ENCODE results near the gene FHIT.

The FHIT gene

DNA sequence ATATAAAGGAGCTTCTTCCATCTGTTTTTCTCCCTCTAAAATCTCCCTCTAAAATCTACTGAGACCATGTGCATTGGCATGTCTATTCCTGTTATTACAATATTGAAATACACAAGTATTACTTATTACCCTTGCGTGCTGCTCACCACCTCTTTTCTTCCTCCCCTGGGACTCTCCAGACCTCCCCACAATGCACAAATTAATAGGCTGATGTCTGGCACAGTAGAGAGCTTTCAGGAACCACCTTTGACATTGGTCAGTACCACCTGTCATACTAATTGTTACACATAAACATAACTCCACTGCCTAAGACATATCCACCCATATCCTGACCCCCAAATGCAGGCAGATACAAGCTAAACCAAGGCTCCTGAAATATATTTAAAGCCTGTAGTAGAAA lies 722.6 kb downstream of the FHIT start:
- no peak for DNase-seq

DNA sequence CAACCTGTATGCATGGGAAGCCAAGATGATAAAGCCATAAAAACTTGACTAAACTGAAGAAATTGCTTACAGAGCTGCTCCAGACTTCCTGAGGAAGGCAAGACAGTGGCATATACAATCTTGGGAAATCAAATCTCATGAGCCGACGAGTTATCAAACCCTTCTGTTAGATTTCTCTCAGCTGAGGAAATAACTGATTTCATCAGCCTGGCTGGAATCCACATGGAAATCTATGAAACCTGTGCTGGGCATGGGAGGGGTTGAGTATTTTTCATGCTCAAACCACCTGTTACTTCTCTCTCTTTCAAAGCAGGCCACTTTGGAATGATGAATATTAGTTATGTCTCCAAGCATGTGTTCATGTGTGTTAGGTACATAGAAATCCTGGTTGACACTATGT lies 727.7 kb downstream of the FHIT start:
- DNase-seq: no peak

DNA sequence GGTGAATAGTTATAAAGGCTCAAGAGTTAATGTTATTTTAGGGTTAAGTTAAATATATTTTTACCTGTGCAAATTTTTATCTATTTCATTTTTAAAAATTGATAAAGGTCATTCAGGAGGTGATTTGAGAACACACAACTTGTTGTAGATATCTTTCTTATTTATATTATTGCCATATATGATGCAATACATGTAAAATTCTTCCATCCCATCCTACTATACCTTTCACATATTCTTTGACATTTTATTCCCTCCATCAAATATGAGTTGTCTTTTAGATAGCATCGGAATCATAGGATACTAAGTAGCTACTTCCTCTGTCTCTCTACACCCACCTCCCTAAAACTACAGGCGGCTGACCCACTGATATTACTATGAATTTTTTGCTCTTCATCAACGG lies 734.1 kb downstream of the FHIT start:
- DNase-seq: no peak

GRCh38 chr3:60514866-60515265 lies 736.4 kb downstream of the FHIT start:
- DNase-seq: no peak

GRCh38 chr3:60514085-60514649 lies 737.1 kb downstream of the FHIT start:
- no peak for DNase-seq

DNA sequence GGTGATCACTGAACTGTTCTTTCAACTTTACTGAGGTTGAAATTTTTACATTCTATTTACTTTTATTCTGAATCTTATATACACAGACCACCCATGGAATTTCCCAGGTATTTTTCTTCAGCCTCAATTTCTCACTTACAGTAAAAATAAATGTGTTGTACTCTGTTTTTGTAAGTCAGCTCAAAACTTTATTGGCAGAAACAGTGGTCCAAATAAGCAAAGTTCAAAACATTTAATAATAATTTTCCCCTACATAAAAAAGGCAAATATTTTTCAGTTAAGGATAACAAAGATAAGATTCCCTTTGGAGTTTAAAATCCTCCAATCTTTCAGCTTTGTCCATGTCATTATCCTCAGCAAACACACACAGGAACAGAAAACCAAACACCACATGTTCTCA lies 738.0 kb downstream of the FHIT start:
- no peak for DNase-seq

DNA sequence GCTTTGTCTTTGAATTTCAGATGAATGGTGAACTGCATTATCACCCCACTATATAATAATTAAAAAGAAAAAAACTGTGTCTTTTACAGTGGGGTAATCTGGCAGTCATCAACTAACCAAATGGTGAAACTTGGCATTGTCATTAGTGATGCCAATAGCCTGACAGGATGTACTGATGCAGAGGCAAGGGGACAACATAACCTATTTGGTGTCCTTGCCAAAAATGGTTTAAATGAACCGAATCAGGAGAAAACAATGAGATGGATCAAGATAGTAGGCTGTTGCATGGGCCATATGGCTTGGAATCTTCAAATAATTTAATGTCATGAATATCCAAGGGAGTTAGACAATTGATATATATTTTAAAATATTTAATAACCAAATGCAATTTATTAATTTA lies 738.7 kb downstream of the FHIT start:
- DNase-seq: no peak

GRCh38 chr3:60509471-60509870 lies 741.8 kb downstream of the FHIT start:
- no peak for DNase-seq

DNA sequence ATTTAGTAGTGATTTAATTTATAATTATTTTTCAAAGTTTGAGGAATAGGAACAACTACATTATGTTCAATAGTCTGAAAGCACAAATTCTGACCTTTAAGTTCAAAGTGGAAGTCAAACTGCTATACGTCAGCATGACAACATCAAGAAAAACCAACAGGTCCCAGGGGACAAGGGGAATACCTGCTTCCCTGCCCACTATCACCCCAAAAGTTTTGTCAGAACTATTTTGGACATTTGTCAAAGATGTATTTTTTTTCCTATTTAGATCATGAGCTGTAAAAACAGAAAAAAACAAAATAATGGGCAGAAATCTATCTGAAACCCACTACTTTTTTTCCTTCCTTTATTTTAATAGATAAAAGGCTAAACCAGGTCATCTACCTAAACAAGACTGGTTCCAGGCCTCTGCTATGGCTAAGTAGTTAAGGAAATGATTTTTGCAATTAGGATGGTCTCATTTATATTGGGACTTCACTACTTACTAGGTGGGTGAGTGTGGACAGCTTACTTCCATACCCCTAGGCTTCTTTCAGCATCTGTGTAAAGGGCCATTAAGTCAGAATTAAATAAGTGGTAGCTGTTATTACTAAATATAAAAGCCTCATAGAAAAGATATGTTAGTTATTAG lies 746.3 kb downstream of the FHIT start:
- no peak for DNase-seq

DNA sequence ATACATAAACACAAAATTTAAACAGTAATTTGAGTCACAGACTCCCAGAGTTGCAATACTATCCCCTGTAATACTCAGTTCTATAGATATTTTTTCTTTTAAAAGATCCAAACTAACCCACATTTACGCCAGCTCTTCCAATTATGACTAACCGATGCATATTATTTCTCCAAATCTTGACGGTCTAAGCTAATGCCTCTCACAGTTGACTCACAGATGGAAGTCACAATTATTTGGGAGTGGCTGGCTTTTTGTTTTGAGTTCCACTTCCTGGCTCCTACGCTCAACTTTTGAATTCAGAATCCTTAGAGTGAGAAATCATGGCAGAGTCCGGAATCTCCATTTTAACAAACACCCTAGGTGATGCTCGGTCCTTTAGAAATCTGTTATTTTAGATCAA lies 749.9 kb downstream of the FHIT start:
- no peak for DNase-seq

GRCh38 chr3:60497902-60498301 lies 753.4 kb downstream of the FHIT start:
- no peak for DNase-seq

- no peak for DNase-seq
Observed at GRCh38 chr3:60490992-60491391, 760.3 kb downstream of the FHIT start.

DNA sequence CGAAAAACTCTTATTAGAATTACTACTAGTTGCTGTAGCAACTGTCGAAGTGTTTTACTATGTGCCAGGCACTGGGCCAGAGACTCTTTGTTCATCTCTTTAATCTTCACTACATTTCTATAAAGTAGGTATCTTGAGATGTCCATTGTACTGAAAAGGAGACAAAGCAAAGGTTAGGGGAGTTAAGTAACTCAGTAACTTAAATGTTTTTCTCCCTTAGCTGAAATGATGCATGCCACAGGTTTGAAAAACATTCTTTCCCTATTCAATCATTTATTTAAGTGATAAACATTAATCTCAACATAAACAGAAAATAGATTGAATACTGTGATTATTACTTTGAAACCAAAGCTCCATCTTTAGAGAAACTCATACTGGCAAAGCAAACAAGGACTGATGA lies 776.2 kb downstream of the FHIT start:
- no peak for DNase-seq

- DNase-seq: no peak
Observed at GRCh38 chr3:60469481-60469880, 781.8 kb downstream of the FHIT start.

DNA sequence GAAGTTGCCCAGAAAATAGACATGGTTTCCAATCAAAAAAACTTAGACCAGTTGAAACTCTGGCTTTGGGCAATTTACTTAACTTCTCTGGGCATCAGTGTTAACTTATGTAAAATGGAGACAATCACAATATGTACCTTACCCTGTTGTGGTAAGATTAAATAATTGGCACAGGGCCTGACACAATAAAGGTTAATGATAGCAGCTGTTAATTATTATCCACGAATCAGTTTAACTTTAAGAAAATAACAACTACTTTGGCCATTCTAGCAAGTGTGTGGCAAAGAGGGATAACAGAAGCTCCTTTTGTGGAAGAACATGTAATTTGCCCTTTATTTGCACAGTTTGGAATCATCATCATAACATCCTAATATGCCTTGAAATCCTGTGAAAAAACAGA lies 787.6 kb downstream of the FHIT start:
- no peak for DNase-seq

DNA sequence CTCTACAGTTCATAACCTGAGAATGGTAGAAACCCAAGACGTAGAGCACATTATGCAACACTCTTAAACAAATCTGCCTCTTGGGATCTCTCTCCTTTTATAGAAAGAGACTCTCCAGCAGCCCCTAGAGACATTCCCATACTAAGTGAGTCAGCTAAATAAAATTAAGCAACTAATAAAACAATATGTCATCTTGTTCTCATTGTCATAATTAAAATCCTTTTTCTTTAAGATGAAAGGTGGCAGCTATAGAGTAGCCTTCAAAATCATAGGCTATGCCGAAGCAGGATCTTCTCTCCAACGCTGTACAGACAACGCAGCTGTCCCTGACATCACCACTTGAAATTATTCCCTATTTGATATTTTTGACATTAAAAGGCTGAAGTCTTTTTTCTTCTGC lies 790.0 kb downstream of the FHIT start:
- no peak for DNase-seq

GRCh38 chr3:60456180-60456579 lies 795.1 kb downstream of the FHIT start:
- DNase-seq: no peak

DNA sequence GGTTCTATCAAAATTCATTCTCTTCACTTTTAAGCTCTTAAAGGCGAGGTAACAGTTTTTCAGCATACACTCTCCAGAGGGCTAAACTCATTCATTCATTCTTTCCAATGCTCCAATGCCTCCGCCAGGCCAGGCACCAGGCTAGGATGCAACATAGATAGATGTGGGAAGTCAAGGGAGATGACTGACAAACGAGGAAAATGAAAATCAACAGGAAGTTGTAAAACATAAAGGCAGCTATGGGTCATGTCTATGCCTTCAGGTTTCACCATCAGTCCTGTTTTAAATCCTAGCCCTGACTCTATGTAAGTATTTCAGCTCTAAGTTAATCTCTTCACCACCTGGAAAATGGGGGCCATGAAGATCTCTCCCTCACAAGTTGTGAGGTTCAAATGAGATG lies 797.9 kb downstream of the FHIT start:
- DNase-seq: no peak

DNA sequence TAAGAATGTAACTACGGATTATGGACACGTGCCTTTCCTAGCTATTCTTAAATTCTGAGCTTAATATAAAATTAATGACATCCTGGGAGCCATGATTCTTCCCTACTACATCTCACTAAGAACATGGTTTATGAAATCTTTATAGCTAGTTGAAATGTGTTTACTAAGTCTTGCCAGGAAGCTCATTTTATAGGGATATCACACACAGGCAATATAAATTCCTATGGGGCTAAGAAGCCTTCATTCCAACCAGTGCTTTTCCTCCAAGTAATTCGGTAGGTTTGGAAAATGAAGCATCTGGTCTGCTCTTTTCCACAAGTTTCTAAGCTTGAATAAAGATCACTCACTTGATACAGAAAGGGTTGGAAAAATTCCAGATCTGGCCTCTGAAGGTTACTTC lies 802.6 kb downstream of the FHIT start:
- no peak for DNase-seq

DNA sequence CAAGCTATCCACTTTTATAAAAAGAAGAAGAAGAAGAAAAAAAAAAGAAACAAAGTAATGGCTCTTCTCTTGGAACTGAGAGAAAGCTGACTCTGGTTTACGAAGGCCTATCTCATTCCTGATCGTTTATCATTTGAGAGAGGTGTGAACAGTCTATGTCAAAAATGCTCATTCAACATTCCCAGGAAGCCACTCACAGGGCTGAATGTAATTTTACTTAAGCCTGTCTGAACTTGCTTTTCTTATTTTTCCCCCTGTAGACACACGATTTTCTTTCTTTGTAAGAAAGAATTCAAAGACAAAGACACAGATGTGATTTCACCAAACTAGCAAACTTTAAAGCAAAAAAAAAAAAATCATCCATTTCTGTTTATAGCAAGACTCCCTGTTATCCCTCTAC lies 805.8 kb downstream of the FHIT start:
- DNase-seq: no peak

- no peak for DNase-seq
Observed at GRCh38 chr3:60444898-60445437, 806.3 kb downstream of the FHIT start.

DNA sequence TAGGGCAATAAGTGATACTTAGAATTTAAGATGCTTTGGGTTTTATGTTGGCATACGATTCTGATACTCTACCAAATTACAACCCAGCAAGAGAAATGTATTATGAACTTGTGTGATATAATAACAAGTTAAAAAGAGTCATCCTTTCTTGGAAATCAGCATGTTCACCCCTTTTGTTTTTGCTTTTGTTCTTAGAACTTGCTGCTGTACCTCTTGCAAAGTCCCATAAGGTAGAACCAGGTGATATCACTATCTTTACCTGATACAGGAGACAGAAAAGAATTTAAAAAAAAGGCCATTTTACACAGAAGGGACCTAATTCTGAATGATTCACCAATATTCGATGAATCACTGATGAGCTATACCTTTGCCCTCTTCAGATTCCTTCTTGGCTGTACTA lies 810.4 kb downstream of the FHIT start:
- no peak for DNase-seq

DNA sequence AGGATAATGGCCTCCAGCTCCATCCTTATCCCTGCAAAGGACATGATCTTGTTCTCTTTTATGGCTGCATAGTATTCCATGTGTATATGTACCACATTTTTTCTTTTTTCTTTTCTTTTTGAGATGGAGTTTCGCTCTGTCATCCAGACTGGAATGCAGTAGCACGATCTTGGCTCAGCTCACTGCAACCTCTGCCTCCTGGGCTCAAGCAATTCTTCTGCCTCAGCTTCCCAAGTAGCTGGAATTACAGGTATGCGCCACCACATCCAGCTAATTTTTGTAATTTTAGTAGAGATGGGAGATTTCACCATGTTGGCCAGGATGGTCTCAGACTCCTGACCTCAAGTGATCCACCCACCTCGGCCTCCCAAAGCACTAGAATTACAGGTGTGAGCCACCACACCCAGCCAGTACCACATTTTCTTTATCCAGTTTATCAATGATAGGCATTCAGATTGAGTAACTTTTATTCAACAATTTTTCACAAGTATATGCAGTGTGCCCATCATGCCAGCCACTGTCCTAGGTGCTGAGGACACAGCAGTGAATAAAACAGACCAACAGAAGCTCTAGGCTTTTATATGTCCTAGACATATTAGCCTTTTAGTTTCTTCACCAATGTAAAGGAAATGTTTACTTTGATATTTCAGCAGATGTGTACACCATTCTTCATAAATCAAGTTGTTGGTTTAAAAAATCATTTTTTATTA lies 815.2 kb downstream of the FHIT start:
- no peak for DNase-seq

GRCh38 chr3:60434950-60435349 lies 816.3 kb downstream of the FHIT start:
- DNase-seq: no peak

- no peak for DNase-seq
Observed at GRCh38 chr3:60434323-60434722, 816.9 kb downstream of the FHIT start.

Data from NCI-H187 treated with DMSO at 0.1 percent for 48 hours (cell line).